HG02571 (cell line): ENCODE measurements around the gene RING1.
"Not testable (repeated sequence)": the region's sequence is repeated elsewhere in the genome, so short reads cannot be mapped to it uniquely, and the experiment has no call there.

Experiments used
- ATAC-seq: cut with Tn5 transposase; IDR thresholded peaks from one replicate; pipeline ENCODE4 v1.9.1; 2021; ENCODE audit warnings: mild to moderate bottlenecking, moderate library complexity; ENCODE audit not compliant: unreplicated experiment

Gene RING1

DNA sequence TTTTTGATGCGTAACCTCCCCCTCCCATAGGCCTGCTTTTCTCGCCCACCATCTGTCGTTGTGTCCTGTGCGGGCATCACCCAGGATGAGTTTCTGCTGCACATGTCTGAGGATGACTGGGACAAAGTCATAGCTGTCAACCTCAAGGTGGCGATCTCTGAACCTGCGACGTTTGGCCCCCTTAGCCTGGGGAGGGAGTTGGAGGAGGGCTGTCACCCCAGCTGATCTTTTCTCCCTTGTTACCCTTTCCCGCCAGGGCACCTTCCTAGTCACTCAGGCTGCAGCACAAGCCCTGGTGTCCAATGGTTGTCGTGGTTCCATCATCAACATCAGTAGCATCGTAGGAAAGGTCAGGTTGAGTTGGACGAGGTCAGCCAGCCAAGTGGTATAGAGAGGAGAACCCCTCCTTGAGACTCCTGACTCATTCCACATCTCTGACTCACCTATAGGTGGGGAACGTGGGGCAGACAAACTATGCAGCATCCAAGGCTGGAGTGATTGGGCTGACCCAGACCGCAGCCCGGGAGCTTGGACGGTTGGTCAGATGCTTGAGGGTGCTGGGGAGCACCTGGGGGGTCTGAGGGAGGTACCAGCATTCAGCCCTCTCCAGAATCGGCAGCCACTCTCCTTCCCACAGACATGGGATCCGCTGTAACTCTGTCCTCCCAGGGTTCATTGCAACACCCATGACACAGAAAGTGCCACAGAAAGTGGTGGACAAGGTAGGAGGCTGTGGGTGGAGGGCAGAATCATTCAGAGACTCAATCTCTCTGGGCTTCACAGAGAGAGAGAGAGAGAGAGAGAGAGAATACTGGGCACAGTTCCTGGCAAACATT, 2.9 kb upstream of the RING1 start:
- no peak for ATAC-seq

GRCh38 chr6:33206027-33206863, 2.1 kb upstream of the RING1 start:
- ATAC-seq: no peak

DNA sequence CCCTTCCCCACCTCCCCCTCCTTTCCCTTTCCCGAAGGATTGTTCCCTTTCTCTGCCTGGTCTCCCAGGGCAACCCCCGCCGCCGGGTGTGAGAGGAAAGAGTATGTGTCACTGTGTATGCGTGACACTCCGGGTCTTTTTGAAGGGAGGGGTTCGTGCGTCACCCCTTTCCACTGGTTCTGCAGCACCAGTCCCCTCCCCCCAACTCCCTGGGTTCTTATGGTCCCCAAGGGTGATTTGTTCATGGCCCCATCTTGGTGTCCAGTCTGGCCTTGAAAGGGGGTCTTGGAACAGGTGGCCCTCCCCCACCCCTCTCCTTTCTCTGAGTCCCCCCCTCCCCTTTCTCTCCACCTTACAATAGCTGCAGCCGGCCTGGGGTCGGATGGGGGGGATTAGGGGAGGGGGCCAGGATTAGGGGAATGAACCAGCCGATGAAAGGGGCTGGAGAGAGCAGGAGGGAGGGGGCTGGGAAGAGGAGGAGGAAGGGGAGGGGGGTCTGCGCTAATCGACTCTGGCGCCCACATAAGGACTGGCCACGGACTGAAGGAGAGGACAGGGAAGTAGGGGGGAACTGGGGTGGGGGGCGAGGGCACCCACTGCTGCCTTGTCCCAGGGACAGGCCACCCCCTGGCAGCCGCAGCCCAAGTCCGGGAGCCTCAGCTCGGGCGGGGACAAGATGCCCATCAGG, 1.3 kb upstream of the RING1 start:
- ATAC-seq: no peak

GRCh38 chr6:33207552-33208090, 679 bp upstream of the RING1 start:
- ATAC-seq: no peak

- ATAC-seq: no peak
These were observed 1.6 kb downstream of the RING1 start for GRCh38 chr6:33209856-33210255.

DNA sequence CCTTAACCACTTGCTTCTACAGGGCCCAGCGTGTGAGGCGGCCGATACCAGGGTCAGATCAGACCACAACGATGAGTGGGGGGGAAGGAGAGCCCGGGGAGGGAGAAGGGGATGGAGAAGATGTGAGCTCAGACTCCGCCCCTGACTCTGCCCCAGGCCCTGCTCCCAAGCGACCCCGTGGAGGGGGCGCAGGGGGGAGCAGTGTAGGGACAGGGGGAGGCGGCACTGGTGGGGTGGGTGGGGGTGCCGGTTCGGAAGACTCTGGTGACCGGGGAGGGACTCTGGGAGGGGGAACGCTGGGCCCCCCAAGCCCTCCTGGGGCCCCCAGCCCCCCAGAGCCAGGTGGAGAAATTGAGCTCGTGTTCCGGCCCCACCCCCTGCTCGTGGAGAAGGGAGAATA, 2.8 kb downstream of the RING1 start:
- no peak for ATAC-seq

- ATAC-seq: no peak
These were observed 3.5 kb downstream of the RING1 start for GRCh38 chr6:33211666-33212422.

GRCh38 chr6:33212857-33213165, 4.5 kb downstream of the RING1 start:
- ATAC-seq: no peak

- no peak for ATAC-seq
These were observed 5.1 kb downstream of the RING1 start for GRCh38 chr6:33213166-33213988.

DNA sequence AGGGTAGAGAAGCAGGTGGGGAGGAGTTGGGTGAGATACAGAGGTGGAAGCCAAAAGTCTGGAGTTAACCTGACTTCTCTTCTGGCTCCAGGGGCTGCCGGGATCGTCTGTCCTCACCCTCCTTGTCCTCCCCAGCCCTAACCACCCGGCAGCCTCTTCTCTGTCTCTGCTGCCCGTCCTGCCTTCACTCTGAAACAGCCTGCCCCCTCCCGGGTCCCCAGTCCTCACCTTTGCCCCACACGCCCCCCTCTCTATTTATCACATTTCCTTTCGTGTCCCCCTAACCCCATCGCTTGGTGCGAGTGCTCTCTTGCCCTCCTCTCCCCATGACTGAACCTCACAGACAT, 5.7 kb downstream of the RING1 start:
- no peak for ATAC-seq

- no peak for ATAC-seq
These were observed 7.2 kb downstream of the RING1 start for GRCh38 chr6:33215271-33216116.

- no peak for ATAC-seq
These were observed 7.9 kb downstream of the RING1 start for GRCh38 chr6:33216117-33216649.

GRCh38 chr6:33217246-33217645, 8.9 kb downstream of the RING1 start:
- ATAC-seq: no peak

DNA sequence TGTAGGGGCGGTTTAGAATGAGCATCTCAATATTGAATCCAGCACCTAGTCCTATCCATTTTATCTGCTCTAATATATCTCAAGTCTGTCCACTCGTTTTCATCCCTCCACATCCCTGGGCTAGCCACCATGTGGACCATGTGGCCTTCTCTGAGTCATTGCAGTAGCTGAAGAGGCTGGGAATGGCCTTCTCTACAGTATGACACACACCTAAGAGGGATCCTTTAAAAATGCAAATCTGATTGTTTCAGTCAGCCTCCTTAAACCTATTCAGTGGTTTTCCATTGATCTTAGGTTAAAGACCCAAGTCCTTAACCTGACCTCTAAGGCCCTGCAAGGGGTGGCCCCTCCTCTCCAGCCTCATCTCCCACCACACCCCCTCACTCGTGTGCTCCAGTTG, 9.4 kb downstream of the RING1 start:
- ATAC-seq: no peak

DNA sequence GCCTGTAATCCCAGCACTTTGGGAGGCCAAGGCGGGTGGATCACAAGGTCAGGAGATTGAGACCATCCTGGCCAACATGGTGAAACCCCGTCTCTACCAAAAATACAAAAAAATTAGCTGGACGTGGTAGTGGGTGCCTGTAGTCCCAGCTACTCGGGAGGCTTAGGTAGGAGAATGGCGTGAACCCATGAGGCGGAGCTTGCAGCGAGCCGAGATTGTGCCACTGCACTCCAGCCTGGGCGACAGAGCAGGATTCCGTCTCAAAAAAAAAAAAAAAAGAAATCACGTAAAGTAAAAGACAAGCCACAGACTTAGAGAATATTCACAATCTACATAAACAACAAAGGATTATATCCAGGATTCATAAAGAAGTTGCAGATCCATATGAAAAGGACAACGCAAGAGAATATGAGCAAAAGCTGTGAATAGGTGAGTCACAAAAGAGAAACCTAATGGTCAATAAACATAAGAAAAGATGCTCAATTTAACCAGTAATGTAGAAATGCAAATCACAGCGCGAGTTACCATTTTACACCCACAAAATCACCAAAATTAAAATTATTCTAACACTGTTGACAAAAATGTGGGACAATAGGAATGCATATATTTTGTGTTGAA, 18.3 kb downstream of the RING1 start:
- not testable (repeated sequence) for ATAC-seq

- no peak for ATAC-seq
These were observed 26.9 kb downstream of the RING1 start for GRCh38 chr6:33235221-33235634.

GRCh38 chr6:33236328-33236727, 28.0 kb downstream of the RING1 start:
- no peak for ATAC-seq

GRCh38 chr6:33236852-33237251, 28.6 kb downstream of the RING1 start:
- no peak for ATAC-seq
